Panc1 (cell line): ENCODE measurements around the gene DIP2C. TPM values are rescaled to one million over a fixed set of nuclear protein-coding genes. Genes with fewer than 3 reads are reported as not detected.

Source experiments
- ATAC-seq: fragments of 200-7000 bp; cut with Tn5 transposase; 2 replicates; pipeline ENCODE4 v1.9.1; 2020; ENCODE audit warnings: mild to moderate bottlenecking, moderate library complexity
- BruUV-seq: library from RNA; stranded (reverse); fragments of 400-500 nt; replicated peaks from 2 replicates; lab custom pipeline; 2021; lab: Mats Ljungman, UMichigan
- CTCF ChIA-PET: fragments of 300-600 bp; sonication (Branson Sonifier 250); formaldehyde crosslinking; loops from one replicate; lab custom pipeline; 2022; ENCODE audit warnings: antibody characterized with exemption; lab: Charles Lee
- POLR2A ChIA-PET: fragments of 300-600 bp; sonication (Branson Sonifier 250); formaldehyde crosslinking; loops from one replicate; lab custom pipeline; 2022; ENCODE audit warnings: antibody characterized with exemption; lab: Charles Lee
- DNase-seq: peaks from one replicate; pipeline ENCODE4 v3.0.0-alpha.2; 2010; ENCODE audit warnings: low read depth, low spot score
- H3K27ac ChIP-seq: 2 replicates; pipeline ENCODE4 v1.5.1; 2011; ENCODE audit warnings: mild to moderate bottlenecking, low read length, inconsistent platforms
- H3K27me3 ChIP-seq: fragments of 200-500 bp; sonication (Bioruptor generic); 2 replicates; pipeline ENCODE4 v1.6.0; 2014; ENCODE audit warnings: low read length, inconsistent platforms; ENCODE audit not compliant: control insufficient read depth, insufficient read depth
- H3K36me3 ChIP-seq: fragments of 200-500 bp; sonication (Bioruptor generic); 2 replicates; pipeline ENCODE4 v1.5.1; 2014; ENCODE audit warnings: inconsistent platforms, mild to moderate bottlenecking, low read length, moderate library complexity; ENCODE audit not compliant: control insufficient read depth, insufficient read depth
- H3K4me1 ChIP-seq: 2 replicates; pipeline ENCODE4 v1.5.1; 2011; ENCODE audit warnings: inconsistent platforms, mild to moderate bottlenecking, low read length, moderate library complexity; ENCODE audit not compliant: control insufficient read depth, insufficient read depth
- H3K4me3 ChIP-seq, 2 experiments: 2 replicates each; pipeline ENCODE4 v1.5.1; 2011 to 2012; ENCODE audit warnings: low read depth in 2 of 2, low read length in 2 of 2, mild to moderate bottlenecking in 2 of 2, inconsistent platforms in 1 of 2, moderate library complexity in 1 of 2
- H3K9me3 ChIP-seq: fragments of 200-500 bp; sonication (Bioruptor generic); 2 replicates; pipeline ENCODE4 v1.5.1; 2014; ENCODE audit warnings: low read depth, mild to moderate bottlenecking, inconsistent platforms, low read length, moderate library complexity; ENCODE audit not compliant: control insufficient read depth, insufficient read depth
- POLR2AphosphoS5 ChIP-seq: IDR thresholded peaks from 2 replicates; pipeline ENCODE4 v1.6.1; 2012; ENCODE audit warnings: mild to moderate bottlenecking, low read depth, low read length, moderate library complexity
- SIN3A ChIP-seq: IDR thresholded peaks from 2 replicates; pipeline ENCODE4 v1.6.1; 2012; ENCODE audit warnings: low read depth, mild to moderate bottlenecking, low read length, moderate library complexity, borderline replicate concordance; ENCODE audit not compliant: insufficient read depth
- TCF7L2 ChIP-seq: IDR thresholded peaks from 2 replicates; pipeline ENCODE4 v1.6.1; 2011; ENCODE audit warnings: mild to moderate bottlenecking, low read depth, low read length, inconsistent platforms
- in situ Hi-C: cut with HindIII; loops from 2 replicates; pipeline ENCODE4 v1.10.0; 2016; ENCODE audit warnings: low sequenced_read_pairs, low pct_unique_long_range_greater_than_20kb
- intact Hi-C: fragments of 100-400 bp; cut with micrococcal nuclease; formaldehyde crosslinking; loops from one replicate; pipeline ENCODE4 v1.10.0; 2022; ENCODE audit not compliant: unreplicated experiment
- total RNA-seq: library from RNA; stranded (reverse); gene quantifications from one replicate; pipeline ENCODE4 v1.2.1, GENCODE V29; 2021; ENCODE audit not compliant: unreplicated experiment
- TF ChIP-seq, protein P1 (sequence below), 2 experiments: IDR thresholded peaks; 2 replicates each; pipeline ENCODE4 v1.6.1; 2011 to 2012; ENCODE audit warnings: low read depth in 2 of 2, control low read depth in 1 of 2, low read length in 1 of 2, mild to moderate bottlenecking in 1 of 2, moderate library complexity in 1 of 2; ENCODE audit not compliant: insufficient read depth in 1 of 2
- TF ChIP-seq, protein P2 (sequence below): fragments of 450-650 bp; IDR thresholded peaks from 2 replicates; pipeline ENCODE4 v1.5.1; 2017; ENCODE audit warnings: mild to moderate bottlenecking

The DIP2C gene
- total RNA-seq, 1 experiment from 2014 or later: 13.2 TPM

DNA sequence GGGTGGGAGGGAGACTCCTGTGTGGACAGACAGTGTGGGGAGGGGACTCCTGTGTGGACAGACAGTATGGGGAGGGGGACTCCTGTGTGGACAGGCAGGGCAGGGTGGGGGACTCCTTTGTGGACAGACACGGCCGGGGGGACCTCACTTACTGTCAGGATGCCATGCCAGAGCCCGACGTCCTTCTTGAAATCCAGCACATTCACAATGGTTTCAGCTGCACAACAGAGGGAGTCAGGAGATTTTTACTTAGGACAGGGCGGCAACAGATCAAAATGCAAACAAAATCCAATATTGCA, 301.9 kb downstream of the DIP2C start:
- no peak for DNase-seq
- Histone ChIP-seq H3K27ac (no peak overlapping the region), H3K4me1 (no peaks in the 10 kb centered on the region), H3K9me3 (no peaks in the 10 kb centered on the region), H3K4me3 (no peak overlapping the region), H3K27me3 (no peaks in the 10 kb centered on the region), H3K36me3 (no peaks in the 10 kb centered on the region)
- CTCF ChIA-PET: no interaction called here
- intact Hi-C loops: no loop called here
- no peak for ATAC-seq
- TF ChIP-seq TCF7L2 (no peak), POLR2AphosphoS5 (no peak), SIN3A (no peak)
- TF ChIP-seq, protein P1, sequence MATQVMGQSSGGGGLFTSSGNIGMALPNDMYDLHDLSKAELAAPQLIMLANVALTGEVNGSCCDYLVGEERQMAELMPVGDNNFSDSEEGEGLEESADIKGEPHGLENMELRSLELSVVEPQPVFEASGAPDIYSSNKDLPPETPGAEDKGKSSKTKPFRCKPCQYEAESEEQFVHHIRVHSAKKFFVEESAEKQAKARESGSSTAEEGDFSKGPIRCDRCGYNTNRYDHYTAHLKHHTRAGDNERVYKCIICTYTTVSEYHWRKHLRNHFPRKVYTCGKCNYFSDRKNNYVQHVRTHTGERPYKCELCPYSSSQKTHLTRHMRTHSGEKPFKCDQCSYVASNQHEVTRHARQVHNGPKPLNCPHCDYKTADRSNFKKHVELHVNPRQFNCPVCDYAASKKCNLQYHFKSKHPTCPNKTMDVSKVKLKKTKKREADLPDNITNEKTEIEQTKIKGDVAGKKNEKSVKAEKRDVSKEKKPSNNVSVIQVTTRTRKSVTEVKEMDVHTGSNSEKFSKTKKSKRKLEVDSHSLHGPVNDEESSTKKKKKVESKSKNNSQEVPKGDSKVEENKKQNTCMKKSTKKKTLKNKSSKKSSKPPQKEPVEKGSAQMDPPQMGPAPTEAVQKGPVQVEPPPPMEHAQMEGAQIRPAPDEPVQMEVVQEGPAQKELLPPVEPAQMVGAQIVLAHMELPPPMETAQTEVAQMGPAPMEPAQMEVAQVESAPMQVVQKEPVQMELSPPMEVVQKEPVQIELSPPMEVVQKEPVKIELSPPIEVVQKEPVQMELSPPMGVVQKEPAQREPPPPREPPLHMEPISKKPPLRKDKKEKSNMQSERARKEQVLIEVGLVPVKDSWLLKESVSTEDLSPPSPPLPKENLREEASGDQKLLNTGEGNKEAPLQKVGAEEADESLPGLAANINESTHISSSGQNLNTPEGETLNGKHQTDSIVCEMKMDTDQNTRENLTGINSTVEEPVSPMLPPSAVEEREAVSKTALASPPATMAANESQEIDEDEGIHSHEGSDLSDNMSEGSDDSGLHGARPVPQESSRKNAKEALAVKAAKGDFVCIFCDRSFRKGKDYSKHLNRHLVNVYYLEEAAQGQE (IDR thresholded peaks at IDR 0.05; ENCODE audit: insufficient read depth in 1 of 2, low read depth in 2 of 2, low read length in 1 of 2): no peak
- in situ Hi-C loops: no loop called here
- no TSS peak for BruUV-seq
- POLR2A ChIA-PET: interaction anchor here (0.6 kb wide), 1 partner anchor 72 kb away, joined by 11 read pairs; no protein-coding TSS in a partner anchor

DNA sequence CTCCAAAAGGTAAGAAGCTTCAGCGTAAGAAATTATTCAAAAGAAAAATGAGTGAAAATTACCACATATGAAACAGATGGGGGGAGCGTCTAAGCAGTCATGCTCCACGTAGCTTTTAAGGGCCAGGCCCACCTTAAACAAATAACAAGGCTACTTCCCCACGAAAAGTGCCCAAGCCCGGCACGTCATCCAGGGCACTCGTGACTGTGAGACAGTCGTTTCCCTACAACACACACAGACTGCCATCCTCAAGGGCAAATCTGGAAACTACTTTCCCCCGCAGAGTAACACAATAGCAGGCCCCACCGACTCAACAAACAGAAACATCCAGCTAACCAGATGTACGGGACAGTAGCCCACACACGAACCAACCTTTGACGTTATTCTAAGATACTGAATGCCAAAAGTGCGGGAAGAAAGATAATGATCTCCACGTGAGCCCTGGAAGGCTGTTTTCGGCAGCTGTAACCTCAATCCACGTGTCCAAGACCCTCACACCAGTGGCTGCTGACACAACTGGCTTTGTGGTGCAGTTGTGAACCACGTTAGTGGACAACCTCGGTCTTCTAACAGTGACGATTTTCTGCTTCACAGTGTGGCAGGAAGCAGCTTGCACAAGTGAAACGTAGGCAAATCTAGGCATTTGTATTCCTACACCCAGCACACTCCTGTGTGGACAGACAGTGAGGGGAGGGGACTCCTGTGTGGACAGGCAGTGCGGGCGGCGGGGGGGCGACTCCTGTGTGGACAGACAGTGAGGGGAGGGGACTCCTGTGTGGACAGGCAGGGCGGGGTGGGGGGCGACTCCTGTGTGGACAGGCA, 302.5 kb downstream of the DIP2C start:
- ATAC-seq (no peak), DNase-seq (no peak)
- H3K4me3 ChIP-seq: no peak overlapping the region
- in situ Hi-C loops: no loop called here
- H3K4me1 ChIP-seq: no peaks in the 10 kb centered on the region
- no peak overlapping the region for H3K27ac ChIP-seq
- ChIA-PET CTCF (no interaction called here), POLR2A (interaction anchor here (0.6 kb wide), 1 partner anchor 72 kb away, joined by 11 read pairs; no protein-coding TSS in a partner anchor)
- intact Hi-C loops: no loop called here
- no peaks in the 10 kb centered on the region for H3K27me3 ChIP-seq
- no peaks in the 10 kb centered on the region for H3K9me3 ChIP-seq
- BruUV-seq: no TSS peak
- no peaks in the 10 kb centered on the region for H3K36me3 ChIP-seq
- no peak for TF ChIP-seq POLR2AphosphoS5
- no peak for TF ChIP-seq TCF7L2
- TF ChIP-seq, protein P2, sequence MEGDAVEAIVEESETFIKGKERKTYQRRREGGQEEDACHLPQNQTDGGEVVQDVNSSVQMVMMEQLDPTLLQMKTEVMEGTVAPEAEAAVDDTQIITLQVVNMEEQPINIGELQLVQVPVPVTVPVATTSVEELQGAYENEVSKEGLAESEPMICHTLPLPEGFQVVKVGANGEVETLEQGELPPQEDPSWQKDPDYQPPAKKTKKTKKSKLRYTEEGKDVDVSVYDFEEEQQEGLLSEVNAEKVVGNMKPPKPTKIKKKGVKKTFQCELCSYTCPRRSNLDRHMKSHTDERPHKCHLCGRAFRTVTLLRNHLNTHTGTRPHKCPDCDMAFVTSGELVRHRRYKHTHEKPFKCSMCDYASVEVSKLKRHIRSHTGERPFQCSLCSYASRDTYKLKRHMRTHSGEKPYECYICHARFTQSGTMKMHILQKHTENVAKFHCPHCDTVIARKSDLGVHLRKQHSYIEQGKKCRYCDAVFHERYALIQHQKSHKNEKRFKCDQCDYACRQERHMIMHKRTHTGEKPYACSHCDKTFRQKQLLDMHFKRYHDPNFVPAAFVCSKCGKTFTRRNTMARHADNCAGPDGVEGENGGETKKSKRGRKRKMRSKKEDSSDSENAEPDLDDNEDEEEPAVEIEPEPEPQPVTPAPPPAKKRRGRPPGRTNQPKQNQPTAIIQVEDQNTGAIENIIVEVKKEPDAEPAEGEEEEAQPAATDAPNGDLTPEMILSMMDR: no peak
- no peak for TF ChIP-seq SIN3A
- TF ChIP-seq, protein P1 (IDR thresholded peaks at IDR 0.05; ENCODE audit: insufficient read depth in 1 of 2, low read depth in 2 of 2, low read length in 1 of 2): no peak
